LoVo (cell line): ENCODE data around the gene CDK17.

ENCODE experiments used
- DNase-seq: peaks from one replicate; pipeline ENCODE4 v3.0.0-alpha.2; 2016; ENCODE audit warnings: low spot score

CDK17 gene

GRCh38 chr12:96315741-96316481 is 84.3 kb downstream of the CDK17 start:
- peak; percentile 32 for DNase-seq

DNA sequence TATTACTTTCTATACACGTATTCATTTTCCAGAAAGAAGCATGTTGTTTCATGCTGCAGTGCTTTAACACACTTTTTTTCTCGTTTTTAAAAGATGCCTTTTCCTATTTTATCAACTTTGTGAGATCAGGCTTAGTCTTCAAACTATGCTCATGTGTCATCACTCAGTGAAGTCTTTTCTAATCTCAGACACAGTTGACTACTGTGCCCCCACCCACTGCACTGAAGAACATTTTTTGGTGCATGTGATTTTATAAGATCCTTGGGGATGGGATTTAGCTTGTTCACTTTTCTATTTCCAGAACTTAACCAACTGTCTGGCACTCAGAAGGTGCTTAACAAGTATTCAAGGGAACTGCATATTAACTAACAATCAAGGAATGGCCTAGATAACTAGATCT is 85.5 kb downstream of the CDK17 start:
- no peak for DNase-seq

- DNase-seq, result no peak
Measured at GRCh38 chr12:96313606-96314005, 86.6 kb downstream of the CDK17 start.

DNA sequence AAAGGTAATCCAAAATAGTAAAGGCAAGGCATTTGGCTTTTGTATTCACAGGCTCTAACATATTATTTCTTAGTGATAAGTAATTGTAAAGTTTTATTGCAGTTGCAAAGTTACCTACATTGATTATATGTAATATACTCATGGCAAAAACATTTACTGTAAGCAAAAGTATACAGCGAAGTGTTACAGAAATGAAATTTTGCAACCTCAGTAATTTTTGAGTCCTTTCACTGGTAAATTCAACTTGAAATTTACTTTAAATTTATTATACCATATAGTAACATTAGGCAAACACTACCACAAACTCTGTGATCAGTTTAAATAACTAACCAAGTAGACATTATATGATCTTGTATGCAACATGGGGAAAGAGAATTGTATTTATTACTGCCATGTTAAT is 89.0 kb downstream of the CDK17 start:
- no peak for DNase-seq

DNA sequence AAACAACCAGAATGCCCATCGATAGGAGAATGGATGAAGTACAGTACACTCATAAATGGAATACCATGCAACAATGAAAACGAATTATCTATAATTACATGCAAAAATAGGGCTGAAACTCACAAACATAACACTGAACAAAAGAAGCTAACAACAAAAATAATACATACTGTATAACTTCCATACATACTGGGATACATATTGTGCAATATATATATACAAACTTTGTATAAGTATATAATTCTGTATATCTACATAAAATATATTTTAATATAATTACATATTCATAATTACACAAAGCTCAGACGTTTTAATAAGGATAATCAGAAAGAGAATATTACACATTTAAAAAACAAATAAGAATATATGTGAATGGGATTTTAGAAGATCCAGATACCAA is 90.2 kb downstream of the CDK17 start:
- DNase-seq, result no peak

- no peak for DNase-seq
Measured at GRCh38 chr12:96308881-96309280, 91.4 kb downstream of the CDK17 start.

GRCh38 chr12:96305665-96306064 is 94.6 kb downstream of the CDK17 start:
- no peak for DNase-seq

DNA sequence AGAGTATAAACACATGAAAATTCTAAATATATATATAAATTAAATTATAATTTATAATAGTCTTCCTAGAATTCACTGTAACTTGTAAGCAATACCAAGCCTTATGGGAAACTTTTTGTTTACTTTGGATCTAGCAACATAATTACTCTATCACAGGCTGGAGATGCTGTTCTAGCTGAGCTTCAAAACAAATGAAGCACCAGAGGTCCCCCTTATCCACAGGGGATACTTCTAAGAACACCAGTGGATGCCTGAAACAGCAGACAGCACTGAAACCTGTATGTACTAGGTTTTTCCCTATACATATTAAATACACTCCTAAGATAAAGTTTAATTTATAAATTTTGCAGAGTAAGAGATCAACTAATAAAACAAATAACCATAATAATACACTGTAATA is 96.6 kb downstream of the CDK17 start:
- no peak for DNase-seq

GRCh38 chr12:96302687-96303310 is 97.4 kb downstream of the CDK17 start:
- DNase-seq, result no peak

- DNase-seq, result no peak
Measured at GRCh38 chr12:96301732-96302131, 98.5 kb downstream of the CDK17 start.

GRCh38 chr12:96300064-96300463 is 100.2 kb downstream of the CDK17 start:
- no peak for DNase-seq

DNA sequence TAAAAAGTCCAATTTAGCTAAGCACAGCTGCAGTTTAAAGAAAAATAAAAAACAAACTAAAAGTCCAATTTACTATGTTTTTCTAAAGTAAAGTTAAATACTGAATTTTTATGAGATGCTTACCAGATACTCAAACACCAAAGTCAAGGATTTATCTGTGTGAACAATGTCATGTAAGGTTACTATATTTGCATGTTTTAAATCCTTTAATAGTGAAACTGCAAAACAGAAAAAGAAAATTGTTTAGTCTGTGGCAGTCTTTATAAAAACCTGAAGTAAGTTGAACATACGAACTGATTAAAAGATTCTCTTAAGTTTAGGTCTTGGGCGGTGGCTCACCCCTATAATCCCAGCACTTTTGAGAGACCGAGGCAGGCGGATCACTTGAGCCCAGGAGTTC is 102.7 kb downstream of the CDK17 start:
- DNase-seq, result no peak

DNA sequence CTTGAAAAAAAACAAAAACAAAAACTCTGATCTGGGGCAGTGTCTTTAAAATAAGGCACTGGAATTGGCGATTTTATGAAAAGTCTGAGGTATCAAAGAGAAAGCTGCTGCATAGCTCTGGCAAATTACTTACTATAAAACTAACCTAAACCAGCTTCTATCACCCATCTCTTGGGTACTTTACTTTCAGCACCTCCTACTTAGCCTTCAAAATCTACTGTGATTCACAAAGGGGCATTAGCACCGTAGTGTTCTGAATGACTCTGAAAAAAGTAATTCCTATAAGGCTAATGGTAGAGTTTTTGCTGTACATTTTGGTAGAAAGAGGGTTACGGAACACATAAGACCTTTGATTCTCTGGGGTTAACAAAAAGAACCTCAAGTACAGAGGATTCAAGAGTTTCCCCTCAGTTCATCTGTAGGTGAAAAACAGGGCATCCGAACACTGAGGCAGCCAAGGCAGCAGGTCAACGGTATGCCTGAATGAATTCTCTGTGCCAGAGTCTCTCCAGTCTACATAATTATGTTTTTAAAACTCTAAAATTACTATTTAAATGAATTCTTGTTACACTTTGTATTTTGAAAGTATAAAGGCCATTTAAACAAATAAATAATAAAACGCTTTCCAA is 104.6 kb downstream of the CDK17 start:
- no peak for DNase-seq

DNA sequence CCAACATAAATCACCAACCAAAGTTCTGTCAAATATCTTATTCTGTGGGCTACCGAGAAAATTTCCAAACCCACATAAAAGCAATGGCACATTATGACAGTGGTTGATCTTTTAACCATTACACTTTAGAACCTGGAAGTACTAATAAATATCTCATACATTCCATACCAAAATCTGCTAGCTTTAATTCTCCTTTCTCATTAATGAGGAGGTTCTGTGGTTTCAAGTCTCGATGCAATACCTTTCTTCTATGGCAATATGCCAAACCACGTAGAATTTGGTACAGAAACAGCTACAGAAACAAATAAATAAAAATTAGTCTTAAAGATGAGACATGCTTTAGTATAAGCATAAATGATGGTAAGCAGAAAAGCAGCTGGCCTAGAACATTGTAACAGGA is 105.4 kb downstream of the CDK17 start:
- DNase-seq, result no peak

GRCh38 chr12:96293093-96293492 is 107.1 kb downstream of the CDK17 start:
- no peak for DNase-seq

- no peak for DNase-seq
Measured at GRCh38 chr12:96289067-96289466, 111.2 kb downstream of the CDK17 start.

DNA sequence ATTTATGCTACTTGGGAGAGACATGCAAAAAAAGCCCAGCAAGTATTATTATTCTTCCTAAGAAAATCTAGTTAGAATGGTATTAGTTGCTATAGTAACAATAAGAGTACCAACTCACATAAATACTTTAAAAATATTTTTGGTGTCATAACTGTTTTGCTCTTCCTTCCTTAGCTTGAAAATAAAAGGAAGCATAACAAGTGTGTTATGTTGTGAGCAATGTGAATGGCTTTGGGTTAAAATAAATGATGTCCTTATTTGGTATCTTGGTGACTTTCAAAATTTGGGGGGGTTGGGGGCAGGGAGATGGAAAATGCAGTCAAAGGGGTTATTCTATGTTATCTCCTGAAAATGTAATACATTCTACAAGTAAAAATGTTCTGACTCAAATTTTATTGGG is 115.1 kb downstream of the CDK17 start:
- no peak for DNase-seq

GRCh38 chr12:96274331-96274730 is 125.9 kb downstream of the CDK17 start:
- no peak for DNase-seq

GRCh38 chr12:96271469-96272199 is 128.6 kb downstream of the CDK17 start:
- DNase-seq, result no peak

DNA sequence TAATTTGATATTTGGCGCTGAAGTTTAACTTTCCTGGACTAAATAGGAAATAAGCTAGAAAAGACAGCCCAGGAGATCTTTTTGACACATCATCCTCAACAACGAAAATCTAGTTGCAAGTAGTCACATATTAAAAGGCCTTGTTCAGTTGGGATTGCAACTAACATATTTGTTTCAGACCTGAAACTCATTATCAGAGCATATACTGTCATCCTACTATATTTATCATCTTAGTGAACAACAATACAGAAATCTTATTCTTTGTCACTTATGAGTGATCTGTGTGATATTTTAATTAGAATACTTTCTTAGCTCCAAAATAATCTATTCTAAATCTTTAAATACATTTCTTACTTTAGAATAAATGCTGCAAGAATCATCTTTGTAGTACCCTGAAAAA is 134.0 kb downstream of the CDK17 start:
- no peak for DNase-seq

DNA sequence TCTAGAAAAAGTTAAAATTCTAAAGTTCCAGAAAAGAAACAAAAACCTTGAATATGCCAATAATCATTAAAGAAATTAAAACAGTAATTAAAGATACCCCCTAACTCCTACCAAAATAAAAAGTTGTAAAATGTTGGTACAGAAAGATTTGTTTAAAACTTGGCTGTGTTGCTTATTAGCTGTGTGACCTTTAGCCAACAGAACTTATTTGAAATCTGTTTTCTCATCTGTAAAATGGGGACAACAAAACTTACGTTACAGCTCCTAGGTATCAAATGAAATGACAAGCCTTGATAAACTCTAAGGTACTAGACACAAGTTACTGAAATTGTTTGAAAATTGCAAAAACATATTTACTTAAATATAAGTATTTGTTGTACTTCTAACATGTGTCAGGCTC is 134.4 kb downstream of the CDK17 start:
- DNase-seq, result no peak

DNA sequence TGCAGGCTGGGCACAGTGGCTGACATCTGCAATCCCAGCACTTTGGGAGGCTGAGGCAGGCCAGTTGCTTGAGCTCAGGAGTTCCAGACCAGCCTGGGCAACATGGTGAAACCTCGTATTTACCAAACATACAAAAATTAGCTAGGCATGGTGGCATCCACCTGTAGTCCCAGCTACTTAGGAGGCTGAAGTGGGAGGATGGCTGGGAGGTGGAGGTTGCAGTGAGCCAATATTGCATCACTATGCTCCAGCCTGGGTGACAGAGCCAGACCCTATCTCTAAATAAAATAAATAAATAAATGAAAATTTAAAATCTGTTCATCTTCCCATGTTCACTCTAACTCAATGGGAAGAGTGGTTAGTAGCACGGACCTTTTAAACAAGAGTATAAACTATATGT is 134.8 kb downstream of the CDK17 start:
- DNase-seq, result no peak

DNA sequence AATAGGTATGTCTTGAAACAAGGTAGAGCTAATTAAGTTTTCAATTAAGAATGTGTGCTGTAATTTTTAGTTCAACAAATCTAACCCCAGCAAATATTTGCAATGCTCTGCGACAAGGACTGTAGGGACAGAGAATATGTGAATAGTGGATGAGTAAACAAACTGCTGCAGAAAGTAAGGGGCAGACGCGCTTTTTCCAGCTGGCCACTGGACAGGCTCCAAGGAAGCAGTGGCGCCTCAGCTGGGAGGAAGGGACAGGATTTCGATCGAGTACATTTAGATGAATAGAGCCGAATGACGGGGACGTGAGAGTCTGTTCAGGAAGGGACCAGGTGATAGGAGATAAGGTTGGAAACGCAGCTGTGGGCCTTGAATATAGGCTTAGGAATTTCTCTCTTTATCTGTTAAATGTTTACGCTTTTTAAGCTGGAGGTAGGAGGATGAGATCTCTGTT is 136.8 kb downstream of the CDK17 start:
- DNase-seq, result no peak
